Cardiac muscle cell (in vitro differentiated cells and primary cell): ENCODE measurements around the gene FLRT1. TPM values are rescaled to one million over a fixed set of nuclear protein-coding genes. Genes with fewer than 3 reads are reported as not detected.

Source experiments
- DNase-seq, 2 donors: peaks; one replicate each; pipeline versions ENCODE4 v3.0.0 to v3.0.0-alpha.2; 2010 to 2017; ENCODE audit warnings: low read depth in 1 of 2, low spot score in 1 of 2
- H3K27ac ChIP-seq: fragments of 200-600 bp; sonication (generic); 2 replicates; pipeline ENCODE4 v1.5.1; 2016
- H3K27me3 ChIP-seq: fragments of 200-600 bp; sonication (generic); 2 replicates; pipeline ENCODE4 v1.6.0; 2016; ENCODE audit warnings: control low read depth
- H3K36me3 ChIP-seq: fragments of 200-600 bp; sonication (generic); 2 replicates; pipeline ENCODE4 v1.5.1; 2016; ENCODE audit warnings: control low read depth
- H3K4me1 ChIP-seq: fragments of 200-600 bp; sonication (generic); 2 replicates; pipeline ENCODE4 v1.8.1; 2017; ENCODE audit warnings: low read depth, mild to moderate bottlenecking, mixed run types
- H3K4me3 ChIP-seq: fragments of 200-600 bp; sonication (generic); 2 replicates; pipeline ENCODE4 v1.5.1; 2016; ENCODE audit warnings: mild to moderate bottlenecking
- H3K9me3 ChIP-seq: fragments of 200-600 bp; sonication (generic); 2 replicates; pipeline ENCODE4 v1.5.1; 2017; ENCODE audit warnings: low read depth, mild to moderate bottlenecking, control low read depth
- CTCF ChIP-seq: IDR thresholded peaks from 2 replicates; pipeline ENCODE4 v1.5.1; 2012; ENCODE audit warnings: low read depth, mild to moderate bottlenecking, low read length
- polyA plus RNA-seq: library from polyadenylated mRNA; unstranded; fragments of >200 nt; fragmentation: Nextera tagmentation; extraction: Ambion mirVana; gene quantifications from 2 replicates; pipeline ENCODE4 v1.2.1, GENCODE V29; 2016
- total RNA-seq: library from RNA; depleted of rRNA; stranded (reverse); fragments of >200 nt; gene quantifications from 2 replicates; pipeline ENCODE4 v1.2.3, GENCODE V29; 2016

FLRT1 gene
- total and polyA plus RNA-seq, 2 experiments from 2014 or later, result 0.69 to 2.9 TPM

- H3K9me3 ChIP-seq, result no peaks in the 10 kb centered on the region
- DNase-seq, result no peak
- H3K4me3 ChIP-seq, result no peak overlapping the region
- no peaks in the 10 kb centered on the region for H3K36me3 ChIP-seq
- peaks cover 4% of the 10 kb centered on the region for H3K4me1 ChIP-seq
- no peak for TF ChIP-seq CTCF
- H3K27me3 ChIP-seq, result peaks cover 5% of the 10 kb centered on the region
- no peak overlapping the region for H3K27ac ChIP-seq
Measured at GRCh38 chr11:64011371-64011770, 24.4 kb upstream of the FLRT1 start.

GRCh38 chr11:64013141-64013896, 22.4 kb upstream of the FLRT1 start:
- Histone ChIP-seq H3K4me3 (no peak overlapping the region), H3K9me3 (no peaks in the 10 kb centered on the region), H3K27me3 (peaks cover 5% of the 10 kb centered on the region), H3K36me3 (no peaks in the 10 kb centered on the region), H3K4me1 (no peaks in the 10 kb centered on the region), H3K27ac (no peak overlapping the region)
- no peak for TF ChIP-seq CTCF
- no peak for DNase-seq

GRCh38 chr11:64014356-64014755, 21.4 kb upstream of the FLRT1 start:
- Histone ChIP-seq H3K27ac (no peak overlapping the region), H3K4me3 (no peak overlapping the region), H3K36me3 (no peaks in the 10 kb centered on the region), H3K4me1 (no peaks in the 10 kb centered on the region), H3K27me3 (peaks cover under 1% of the 10 kb centered on the region), H3K9me3 (no peaks in the 10 kb centered on the region)
- no peak for DNase-seq
- TF ChIP-seq CTCF, result no peak

- no peak for TF ChIP-seq CTCF
- Histone ChIP-seq H3K27ac (no peak overlapping the region), H3K4me1 (no peaks in the 10 kb centered on the region), H3K4me3 (no peak overlapping the region), H3K27me3 (no peaks in the 10 kb centered on the region), H3K9me3 (no peaks in the 10 kb centered on the region), H3K36me3 (no peaks in the 10 kb centered on the region)
- no peak for DNase-seq
Measured at GRCh38 chr11:64015510-64015909, 20.2 kb upstream of the FLRT1 start.

GRCh38 chr11:64015935-64016845, 19.5 kb upstream of the FLRT1 start:
- Histone ChIP-seq H3K9me3 (no peaks in the 10 kb centered on the region), H3K27me3 (no peaks in the 10 kb centered on the region), H3K27ac (no peak overlapping the region), H3K36me3 (no peaks in the 10 kb centered on the region), H3K4me3 (no peak overlapping the region), H3K4me1 (no peaks in the 10 kb centered on the region)
- DNase-seq, result no peak
- no peak for TF ChIP-seq CTCF
